NCI-H2227 treated with DMSO at 0.1 percent for 48 hours (cell line): ENCODE results near the gene GNLY.
A peak's percentile ranks its signal among the peaks of the same experiment; 100 is the strongest.
"Not testable (repeated sequence)": the region's sequence is repeated elsewhere in the genome, so short reads cannot be mapped to it uniquely, and the experiment has no call there.

Source experiments
- DNase-seq: peaks from one replicate; lab custom pipeline; 2025; lab: John Stamatoyannopoulos, UW

The GNLY gene

DNA sequence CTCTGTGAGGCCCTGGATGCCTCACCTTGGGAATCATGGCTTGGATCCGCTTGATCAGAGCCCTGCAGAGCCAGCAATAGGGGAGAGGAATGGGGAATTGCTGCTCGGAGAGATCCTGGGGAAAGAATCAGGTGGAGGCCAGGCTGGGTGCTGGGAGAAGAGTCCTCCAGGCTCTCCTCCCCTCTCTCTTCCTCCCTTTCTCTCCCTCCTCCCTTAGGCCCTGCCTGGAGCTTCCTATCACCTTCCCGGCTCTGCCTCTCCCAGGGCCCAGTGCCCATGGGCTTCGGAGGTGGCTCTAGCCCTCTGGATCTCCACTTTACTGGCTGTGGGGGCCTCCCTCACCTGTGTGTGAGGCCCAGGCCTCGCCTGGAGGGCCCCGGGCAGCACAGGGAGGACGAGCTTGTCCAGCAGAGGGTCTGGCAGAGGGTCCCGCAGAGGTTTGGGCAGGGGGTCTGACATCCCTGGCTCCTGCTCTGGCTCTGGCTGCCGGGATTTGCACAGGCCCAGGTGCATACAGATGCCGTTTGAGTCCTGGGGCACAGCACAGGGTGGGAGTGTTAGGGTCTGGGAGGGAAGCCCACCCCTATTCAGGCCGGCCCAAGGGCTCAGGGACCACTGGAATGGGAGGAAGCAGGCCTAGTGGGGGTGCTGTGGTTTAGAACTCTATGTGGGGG, 28.8 kb upstream of the GNLY start:
- no peak for DNase-seq

DNA sequence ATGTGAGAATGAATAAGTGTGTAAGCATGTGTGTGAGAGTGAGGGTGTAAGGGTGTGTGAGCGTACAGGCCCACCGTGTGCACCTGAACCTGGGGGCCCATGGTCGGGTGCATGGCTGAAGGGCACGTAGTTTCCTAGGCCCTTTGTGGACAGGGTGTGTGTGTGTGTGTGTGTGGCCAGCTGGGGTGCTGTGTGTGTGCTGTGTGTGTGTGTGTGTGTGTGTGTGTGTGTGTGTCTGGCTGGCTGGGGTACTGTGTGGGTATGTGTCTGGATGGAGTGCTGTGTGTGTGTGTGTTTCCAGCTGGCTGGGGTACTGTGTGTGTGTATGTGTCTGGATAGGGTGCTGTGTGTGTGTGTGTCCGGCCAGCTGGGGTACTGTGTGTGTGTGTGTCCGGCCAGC, 28.1 kb upstream of the GNLY start:
- DNase-seq, result no peak

DNA sequence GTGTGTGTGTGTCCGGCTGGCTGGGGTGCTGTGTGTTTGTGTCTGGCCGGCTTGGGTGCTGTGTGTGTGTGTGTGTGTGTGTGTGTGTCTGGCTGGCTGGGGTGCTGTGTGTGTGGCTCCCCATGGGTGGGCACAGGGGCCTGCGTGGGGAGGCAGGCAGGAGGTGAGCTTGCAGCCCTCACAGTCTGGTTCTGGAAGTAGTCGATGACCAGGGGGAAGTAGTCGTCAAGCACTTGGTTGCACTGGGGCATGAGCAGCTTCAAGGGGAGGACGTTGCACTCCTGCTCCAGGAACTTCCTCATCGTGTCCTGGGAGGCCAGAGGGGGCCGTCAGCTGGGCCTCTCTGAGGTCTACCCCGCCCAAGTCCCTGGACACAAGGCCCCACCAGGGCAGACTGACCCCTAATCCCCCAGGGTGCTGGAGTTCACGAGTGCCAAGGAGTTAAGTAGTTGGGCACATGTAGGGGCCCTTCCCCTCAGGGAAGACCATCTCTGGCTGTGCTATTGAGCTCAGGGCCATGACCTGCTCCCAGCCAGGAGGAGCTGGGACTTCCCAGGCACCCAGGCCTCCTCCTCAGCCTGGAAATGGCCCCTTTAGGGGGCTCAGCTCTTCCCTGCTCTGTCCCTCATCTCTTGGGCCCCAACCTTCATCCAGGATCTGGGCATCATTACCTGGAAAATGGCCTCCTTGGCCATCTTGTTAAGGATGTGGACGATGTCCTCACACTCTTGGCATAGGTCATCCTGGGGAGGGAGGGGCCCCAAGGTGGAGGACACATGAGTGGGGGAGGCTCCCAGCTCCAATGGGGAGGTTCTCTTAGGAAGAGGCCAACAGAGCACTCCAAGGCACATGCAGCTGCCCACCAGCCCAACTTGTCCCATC, 27.5 kb upstream of the GNLY start:
- DNase-seq, result no peak

DNA sequence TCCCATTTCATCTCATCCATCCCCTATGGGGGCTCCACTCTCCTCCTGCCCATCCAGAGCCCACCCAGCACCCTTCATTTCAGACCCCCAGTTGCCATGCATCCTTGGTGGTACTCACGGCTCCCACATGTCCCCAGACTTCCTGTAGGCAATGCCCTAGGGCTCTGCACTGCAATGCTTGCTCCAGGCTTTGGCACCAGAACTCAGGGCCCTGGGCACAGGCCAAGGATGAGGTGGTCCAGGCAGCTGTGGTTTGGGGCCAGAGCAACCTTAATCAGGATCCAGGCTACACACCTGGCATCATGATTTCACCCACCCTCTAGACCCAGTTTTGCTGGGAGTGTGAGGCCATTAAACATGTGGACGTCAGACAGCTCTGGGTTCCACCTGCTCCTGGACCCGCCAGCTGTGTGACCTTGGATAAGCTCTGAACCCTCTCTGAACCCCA, 26.6 kb upstream of the GNLY start:
- DNase-seq, result no peak

DNA sequence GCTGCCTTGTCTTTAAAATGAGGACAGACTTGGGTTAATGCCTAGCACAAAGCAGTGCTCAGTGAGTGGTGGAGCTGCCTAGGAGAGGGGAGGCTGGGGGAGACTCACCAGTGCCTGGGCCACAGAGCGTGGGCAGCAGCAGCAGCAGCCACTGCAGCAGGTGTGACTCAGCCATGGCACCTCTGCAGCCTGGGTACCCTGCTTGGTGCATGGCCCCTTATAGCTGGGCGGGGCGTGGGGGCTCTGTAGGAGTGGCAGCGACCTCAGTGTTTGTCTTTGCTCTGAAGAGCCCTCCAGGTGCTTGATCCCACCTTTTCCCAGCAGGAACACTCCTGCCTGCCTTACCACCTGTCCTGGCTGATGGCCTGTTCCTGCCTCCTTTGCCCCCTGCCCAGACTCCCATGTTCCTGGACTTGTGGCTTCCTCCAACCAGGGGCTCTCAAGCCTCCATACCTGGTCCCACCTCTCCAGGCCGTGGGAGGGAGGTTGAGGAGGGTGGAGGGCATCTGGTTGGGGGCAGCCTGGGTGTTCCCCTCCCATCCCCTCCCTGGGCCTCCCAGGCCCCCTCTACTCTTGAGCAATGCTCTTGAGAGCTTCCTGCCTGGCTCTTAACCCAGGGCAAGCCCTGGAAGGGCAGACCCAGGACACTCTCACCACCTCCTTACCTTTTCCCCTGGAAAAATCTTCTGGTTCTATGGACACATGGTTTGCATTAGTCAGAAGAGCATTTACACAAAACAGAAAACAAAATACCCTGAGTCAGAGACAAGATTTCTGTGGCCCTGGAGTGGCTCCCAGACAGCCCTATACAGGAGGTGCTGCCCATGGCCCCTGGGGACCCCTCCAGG, 25.9 kb upstream of the GNLY start, which contains the start of gene SFTPB:
Gene SFTPB, minus strand, starts transcription at position 191 of the 848 bp plus-strand sequence. Its CDS starts 16 bp downstream, at position 175.
- no peak for DNase-seq

DNA sequence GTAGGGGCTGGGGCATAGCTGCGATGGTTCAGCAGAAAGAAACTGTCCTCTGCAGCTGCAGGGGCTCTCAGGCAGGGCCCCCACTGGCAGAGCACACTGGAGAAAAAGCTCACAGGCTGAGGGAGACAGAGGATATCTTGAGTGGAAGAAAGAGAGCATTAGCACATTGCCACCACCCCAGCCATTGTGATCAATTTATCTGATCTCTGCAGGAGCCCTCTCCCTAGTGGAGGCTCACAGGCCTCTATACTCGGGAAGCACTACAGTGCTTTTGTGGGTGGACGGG, 25.4 kb upstream of the GNLY start:
- no peak for DNase-seq

DNA sequence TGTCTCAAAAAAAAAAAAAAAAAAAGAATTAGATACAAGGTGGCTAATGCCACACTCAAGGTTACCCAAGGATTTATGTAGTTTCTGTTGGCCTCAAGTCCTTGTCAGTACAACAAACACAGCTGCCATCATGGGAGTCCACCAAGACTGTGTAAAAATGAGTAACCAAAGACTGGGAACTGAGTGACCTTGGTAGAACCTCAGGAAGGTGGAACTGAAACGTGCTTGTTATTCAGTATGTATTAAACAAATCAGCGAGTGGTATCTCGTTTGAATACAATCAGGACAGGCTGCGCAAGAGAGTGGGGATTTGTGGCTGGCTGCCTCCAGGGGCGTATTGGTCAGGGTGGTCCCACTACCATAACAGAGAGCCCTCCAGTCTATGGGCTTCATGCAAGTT, 24.6 kb upstream of the GNLY start:
- no peak for DNase-seq

DNA sequence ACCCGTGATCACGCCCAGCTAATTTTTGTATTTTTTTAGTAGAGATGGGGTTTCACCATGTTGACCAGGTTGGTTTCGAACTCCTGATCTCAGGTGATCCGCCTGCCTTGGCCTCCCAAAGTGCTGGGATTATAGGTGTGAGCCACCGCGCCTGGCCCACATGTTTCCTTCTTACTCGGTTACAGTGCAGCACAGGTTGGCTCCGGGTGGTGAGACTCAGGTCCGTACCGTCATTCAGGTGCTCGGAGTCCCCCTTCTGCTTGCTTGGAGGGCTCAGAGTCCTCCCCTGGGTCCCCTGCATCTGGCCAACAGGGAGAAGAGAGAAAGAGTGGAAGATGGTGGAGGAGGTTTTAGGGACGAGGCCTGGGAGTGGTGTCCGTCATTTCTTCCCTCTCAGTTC, 23.7 kb upstream of the GNLY start:
- DNase-seq, result not testable (repeated sequence)

DNA sequence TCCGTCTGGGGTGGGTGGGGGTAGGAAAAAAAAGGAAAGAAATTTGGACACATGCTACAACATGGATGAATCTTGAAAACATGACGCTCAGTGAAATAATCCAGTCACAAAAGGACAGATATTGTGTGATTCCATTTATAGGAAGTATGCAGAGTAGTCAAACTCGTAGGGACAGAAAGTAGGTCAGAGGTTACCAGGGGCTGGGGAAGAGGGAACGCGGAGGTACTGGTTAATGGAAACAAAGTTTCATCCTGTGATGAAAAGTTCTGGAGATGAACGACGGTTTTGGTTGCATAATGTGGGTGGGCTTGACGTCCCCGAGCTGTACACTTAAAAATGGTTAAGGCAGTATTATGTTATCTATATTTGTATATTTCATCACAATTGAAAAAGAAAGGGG, 21.7 kb upstream of the GNLY start:
- no peak for DNase-seq

DNA sequence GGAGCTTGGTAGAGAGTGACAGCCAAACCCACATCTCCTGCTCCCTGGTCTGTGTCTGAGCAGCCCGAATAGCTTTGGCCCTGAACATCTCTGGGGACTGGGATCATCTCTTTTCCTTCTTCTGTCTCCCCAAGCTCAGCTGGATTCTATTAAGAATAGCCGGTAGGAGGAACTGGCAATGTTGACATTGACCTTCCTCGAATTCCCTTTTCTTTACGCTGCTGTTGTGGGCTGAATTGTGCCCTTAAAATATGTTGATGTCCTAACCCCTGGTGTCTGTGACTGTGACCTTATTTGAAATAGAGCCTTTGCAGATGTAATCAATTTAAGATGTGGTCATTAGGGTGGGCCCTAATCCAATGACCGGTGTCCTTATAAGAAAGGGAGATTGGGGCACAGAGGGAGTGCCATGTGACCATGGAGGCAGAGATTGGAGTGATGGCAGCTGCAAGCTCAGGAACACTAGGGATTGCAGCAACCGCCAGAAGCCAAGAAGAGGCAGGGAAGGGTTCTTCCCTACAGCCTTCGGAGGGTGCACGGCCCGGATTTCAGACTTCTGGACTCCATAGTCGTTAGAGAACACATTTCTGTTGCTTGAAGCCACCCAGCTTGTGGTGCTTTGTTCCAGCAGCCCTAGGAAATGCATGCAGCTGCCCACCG, 20.3 kb upstream of the GNLY start:
- no peak for DNase-seq

DNA sequence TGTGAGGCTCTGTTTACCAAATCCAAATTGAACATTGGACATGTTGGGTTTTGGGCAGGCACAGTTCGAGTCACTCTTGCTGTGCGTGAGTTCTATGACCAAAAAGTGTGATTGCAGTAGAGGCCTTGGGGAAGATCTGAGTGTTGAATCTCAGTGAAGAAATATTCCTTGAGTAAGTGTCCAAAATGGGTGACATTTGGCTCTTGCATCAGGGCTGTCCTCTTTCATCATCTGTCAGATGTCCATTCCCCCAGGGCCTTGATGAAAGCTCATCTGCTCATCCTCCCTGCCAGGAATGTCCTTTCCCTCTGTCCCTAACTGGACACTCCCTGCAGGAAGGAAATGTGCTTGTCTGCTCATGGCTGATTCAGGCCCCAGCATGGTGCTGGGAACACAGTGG, 19.7 kb upstream of the GNLY start:
- DNase-seq, result no peak

DNA sequence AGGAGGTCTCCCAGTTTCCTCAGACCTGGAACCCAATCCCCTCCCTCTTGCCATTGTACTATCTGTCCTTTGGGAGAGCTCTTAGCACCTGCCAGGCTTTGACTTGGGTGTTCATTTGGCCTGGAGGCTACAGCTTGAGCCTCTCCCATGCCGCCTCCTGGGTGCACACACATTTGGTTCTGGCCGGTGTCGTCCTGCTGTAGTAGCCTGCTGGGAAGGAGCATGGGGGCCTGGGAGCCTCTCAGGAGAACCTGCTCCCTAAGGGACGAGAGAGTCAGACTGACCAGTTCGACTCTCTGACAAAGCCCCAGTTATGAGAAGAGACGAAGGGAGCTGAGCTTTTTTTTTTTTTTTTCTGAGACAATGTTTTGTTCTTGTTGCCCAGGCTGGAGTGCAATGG, 18.7 kb upstream of the GNLY start:
- no peak for DNase-seq

DNA sequence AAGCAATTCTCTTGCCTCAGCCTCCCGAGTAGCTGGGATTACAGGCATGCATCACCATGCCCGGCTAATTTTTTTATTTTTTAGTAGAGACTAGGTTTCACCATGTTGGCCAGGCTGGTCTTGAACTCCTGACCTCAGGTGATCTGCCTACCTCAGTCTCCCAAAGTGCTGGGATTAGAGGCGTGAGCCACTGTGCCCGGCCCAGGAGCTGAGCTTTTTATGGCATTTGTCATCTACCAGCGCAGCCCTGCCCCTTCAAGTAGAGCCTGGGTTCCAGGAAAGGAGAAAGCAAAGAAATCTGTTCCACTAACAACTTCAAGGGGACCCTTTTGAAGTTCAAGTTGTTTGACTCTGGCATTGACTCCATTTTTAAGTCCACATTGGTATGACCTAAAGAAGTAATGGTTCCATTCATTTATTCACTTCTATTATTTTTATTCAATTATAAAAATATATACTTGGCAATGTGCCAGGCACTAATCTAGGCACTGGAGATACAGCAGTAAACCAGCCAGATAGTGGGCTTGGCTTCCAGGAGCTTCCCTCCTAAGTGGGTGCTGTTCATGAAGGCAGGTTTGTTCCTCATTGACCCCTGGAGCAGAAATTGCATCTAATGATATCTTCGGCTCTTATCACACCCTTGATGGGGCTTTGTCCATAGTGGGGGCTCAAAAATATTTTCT, 18.2 kb upstream of the GNLY start:
- no peak for DNase-seq

DNA sequence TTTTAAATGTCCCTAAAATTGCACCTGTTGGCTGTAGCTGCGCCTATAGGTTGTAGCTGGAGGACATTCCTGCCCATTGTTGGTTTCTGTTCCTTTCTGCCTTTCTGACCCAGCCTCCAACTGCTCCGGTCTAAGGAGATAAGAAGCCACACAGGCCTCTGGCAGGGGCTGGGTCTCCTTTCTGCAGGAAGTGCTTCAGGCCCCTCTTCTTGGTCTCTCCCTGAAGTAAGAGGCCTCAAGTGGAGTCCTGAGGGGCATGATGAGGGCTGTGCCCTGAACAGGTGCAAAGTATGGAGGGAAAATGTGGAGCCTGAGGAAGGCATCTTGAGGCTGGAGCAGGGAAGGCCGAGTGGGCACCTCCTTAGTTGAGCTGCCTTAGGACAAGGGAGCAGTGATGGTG, 15.8 kb upstream of the GNLY start:
- DNase-seq, result no peak

DNA sequence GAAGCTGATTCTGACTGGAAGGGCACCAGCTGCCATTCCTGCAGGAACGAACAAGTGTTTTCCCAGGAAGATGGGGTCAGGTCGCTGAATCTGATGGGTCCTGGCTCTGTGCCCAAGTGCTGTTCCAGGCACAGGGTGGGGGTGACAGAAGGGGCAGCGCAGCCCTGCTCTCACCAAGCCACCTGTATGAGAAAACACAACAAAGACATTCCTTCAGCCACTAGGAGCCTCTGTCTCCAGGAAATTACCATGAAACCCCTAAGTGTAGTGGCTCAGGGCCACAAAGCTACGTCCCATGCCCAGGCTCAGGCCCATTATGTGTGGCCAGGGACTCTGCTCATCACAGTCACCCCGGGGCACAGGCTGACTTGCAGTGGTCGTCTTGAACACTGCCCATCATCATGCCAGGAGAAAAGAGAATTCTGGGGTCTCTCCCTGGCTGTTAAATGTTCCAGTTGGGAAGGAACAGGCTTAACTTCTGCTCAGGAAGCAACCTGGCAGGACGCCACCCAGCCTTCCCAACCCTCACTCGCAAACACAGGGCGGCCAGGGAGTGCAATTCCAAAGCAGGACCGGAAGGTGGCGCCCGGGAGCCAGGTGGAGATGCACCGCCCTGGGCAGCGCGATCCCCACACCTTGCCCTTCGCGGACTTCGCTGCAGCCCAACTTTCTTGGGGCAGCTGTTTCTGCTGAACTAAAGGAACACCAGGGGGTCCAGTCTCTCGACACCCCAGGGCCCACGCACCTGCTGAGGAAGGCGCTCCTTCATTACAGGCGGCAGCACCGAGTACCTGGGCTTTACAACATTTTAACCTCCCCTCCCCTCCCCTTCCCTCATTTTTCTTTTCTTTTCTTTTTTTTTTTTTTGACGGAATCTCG, 15.1 kb upstream of the GNLY start:
- peak; percentile 46 for DNase-seq

DNA sequence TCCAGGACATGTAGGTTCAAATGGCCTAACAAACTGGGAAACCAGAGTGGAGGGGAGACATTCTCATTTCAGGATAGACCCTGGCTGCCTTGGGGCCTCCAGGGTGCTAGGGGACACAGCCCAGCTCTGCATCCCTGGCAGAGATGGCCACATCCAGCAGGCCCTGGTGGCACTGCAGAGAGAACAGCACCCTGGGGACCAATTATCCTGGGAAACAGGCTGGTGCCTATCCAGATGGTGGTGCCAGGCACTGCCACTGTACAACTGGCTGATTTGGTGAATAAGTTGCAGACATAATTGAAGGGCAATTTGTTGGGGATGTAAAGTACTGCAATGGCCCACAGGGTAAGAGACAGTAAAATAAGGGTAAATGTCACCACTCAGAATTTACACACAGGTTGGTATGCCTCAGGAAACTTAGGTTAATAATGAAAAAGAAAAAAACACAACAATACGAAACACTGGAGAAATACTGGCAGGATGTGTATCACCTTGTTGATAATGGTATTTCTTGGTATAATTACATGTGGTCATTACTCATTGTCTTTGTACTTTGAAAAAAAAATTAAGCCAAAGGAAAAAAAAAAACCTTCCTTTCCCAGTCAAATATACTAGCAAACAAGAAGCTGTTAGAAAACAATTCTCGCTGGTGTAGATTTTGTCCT, 13.3 kb upstream of the GNLY start:
- no peak for DNase-seq

DNA sequence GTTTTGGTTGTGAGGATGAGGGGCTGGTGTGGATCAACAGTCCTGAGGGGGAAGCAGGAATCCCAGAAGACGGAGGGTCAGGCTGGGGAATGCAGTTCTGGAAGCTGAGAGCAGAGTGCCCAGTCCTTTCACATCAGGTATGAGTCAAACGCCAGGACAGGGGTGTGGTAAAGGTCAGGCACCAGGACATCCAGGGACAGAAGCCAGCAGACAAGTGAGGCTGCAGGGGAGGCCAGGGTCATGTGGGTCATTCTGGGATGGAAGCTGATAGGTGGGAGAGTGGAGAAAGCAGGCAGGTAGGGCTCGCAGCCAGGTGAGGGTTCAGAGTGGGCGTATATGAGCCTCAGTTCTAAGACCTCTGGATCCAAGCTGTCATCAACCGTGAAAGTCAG, 12.8 kb upstream of the GNLY start:
- DNase-seq, result no peak

DNA sequence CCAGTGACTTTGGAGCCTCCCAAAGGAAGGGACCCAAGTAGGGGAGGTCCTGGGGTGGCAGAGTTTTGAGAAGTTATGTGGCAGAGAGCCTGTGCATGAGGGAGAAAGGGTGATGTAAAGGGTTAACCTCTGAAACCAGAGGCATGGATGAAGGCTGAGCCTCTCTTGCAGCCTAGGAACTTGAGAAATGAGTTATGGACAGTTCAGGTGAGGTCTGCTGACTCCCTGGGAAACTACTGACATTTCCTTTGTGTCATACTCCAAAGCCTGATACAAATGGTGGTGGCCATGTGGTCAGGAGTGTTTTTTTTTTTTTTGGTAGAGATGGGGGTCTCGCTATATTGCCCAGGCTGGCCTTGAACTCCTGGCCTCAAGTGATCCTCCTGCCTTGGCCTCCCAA, 12.4 kb upstream of the GNLY start:
- no peak for DNase-seq

DNA sequence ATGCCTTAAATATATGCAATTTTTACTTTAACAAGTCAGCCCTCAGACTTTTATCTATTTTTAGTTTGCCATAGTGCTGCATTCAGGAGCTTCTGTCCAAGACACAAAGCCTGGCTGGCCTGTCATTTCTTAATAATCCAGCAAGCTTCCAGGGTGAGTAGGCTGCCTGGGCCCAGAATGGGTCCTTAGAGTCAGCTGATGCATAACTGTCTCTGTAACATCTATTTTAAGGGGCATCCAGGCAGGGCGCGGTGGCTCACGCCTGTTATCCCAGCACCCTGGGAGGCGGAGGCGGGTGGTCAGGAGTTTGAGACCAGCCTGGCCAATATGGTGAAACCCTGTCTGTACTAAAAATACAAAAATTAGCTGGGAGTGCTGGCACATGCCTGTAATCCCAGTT, 11.8 kb upstream of the GNLY start:
- DNase-seq, result no peak

DNA sequence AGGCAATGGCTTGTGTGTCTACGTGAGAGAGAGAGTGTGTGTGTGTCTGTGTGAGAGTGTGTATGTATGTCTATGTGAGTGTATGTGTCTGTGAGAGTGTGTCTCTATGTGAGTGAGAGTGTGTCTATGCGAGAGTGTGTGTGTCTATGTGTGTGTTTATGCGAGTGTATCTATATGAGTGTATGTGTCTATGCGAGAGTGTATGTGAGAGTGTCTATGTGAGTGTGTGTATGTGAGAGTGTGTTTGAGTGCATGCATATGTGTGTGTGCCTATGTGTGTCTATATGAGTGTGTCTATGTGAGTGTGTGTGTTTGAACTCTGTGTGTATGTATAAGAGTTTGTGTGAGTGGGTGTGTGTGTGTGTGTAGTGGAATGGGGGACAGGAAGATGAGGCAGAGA, 9.8 kb upstream of the GNLY start:
- no peak for DNase-seq
